Caco-2 (cell line): ENCODE results near the gene ZNF467. TPM values are rescaled to one million over a fixed set of nuclear protein-coding genes. Genes with fewer than 3 reads are reported as not detected.

Experiments
- BruUV-seq: library from RNA; stranded (reverse); fragments of 400-500 nt; replicated peaks from 2 replicates; lab custom pipeline; 2021; lab: Mats Ljungman, UMichigan
- CTCF ChIA-PET: fragments of 300-600 bp; sonication (Branson Sonifier 250); formaldehyde crosslinking; loops from one replicate; lab custom pipeline; 2022; ENCODE audit warnings: antibody characterized with exemption; lab: Charles Lee
- POLR2A ChIA-PET: fragments of 300-600 bp; sonication (Branson Sonifier 250); formaldehyde crosslinking; loops from one replicate; lab custom pipeline; 2022; ENCODE audit warnings: antibody characterized with exemption; lab: Charles Lee
- DNase-seq, 2 experiments: peaks; one replicate each; pipeline versions ENCODE4 v3.0.0 to v3.0.0-alpha.2; 2020 to 2022
- H3K27me3 ChIP-seq: replicated peaks from 2 replicates; pipeline ENCODE4 v1.6.0; 2011; ENCODE audit warnings: low read length; ENCODE audit not compliant: control insufficient read depth, insufficient read depth
- H3K36me3 ChIP-seq: 2 replicates; pipeline ENCODE4 v1.5.1; 2011; ENCODE audit warnings: low read length; ENCODE audit not compliant: control insufficient read depth, insufficient read depth
- H3K4me1 ChIP-seq: fragments of 250-450 bp; sonication (Bioruptor Pico); 2 replicates; pipeline ENCODE4 v1.5.1; 2020; ENCODE audit warnings: mild to moderate bottlenecking
- H3K4me3 ChIP-seq: 2 replicates; pipeline ENCODE4 v1.5.1; 2011; ENCODE audit warnings: low read depth, mild to moderate bottlenecking, control low read depth, low read length
- H3K9me3 ChIP-seq: fragments of 250-450 bp; sonication (Bioruptor Pico); 2 replicates; pipeline ENCODE4 v1.5.1; 2020; ENCODE audit warnings: mild to moderate bottlenecking, moderate library complexity
- H3K27ac Mint-ChIP-seq: one replicate; pipeline ENCODE4 v1.8.0; 2022; ENCODE audit warnings: mixed read lengths; ENCODE audit not compliant: unreplicated experiment
- H3K27me3 Mint-ChIP-seq: one replicate; pipeline ENCODE4 v1.8.0; 2022; ENCODE audit warnings: mixed read lengths; ENCODE audit not compliant: insufficient read depth, unreplicated experiment
- H3K36me3 Mint-ChIP-seq: one replicate; pipeline ENCODE4 v1.8.0; 2022; ENCODE audit warnings: mild to moderate bottlenecking, mixed read lengths; ENCODE audit not compliant: insufficient read depth, unreplicated experiment
- H3K4me1 Mint-ChIP-seq: one replicate; pipeline ENCODE4 v1.8.0; 2022; ENCODE audit warnings: low read depth, mixed read lengths; ENCODE audit not compliant: unreplicated experiment
- H3K4me3 Mint-ChIP-seq: one replicate; pipeline ENCODE4 v1.8.0; 2022; ENCODE audit warnings: mild to moderate bottlenecking, moderate library complexity, mixed read lengths; ENCODE audit not compliant: unreplicated experiment
- H3K9me3 Mint-ChIP-seq: one replicate; pipeline ENCODE4 v1.8.0; 2022; ENCODE audit warnings: mixed read lengths; ENCODE audit not compliant: unreplicated experiment
- CTCF ChIP-seq, 2 experiments: fragments of 200-600 bp in 1 of 2; IDR thresholded peaks; 1 replicate in 1 of 2; 2 replicates in 1 of 2; pipeline versions ENCODE4 v1.5.1 to v1.8.0; 2011 to 2022; ENCODE audit warnings: antibody characterized with exemption in 1 of 2, control low read depth in 1 of 2, inconsistent platforms in 1 of 2, low read depth in 1 of 2, low read length in 1 of 2, mild to moderate bottlenecking in 1 of 2, moderate library complexity in 1 of 2; ENCODE audit not compliant: insufficient read depth in 1 of 2, severe bottlenecking in 1 of 2, unreplicated experiment in 1 of 2
- intact Hi-C: fragments of 100-400 bp; cut with micrococcal nuclease; formaldehyde crosslinking; loops from one replicate; pipeline ENCODE4 v1.10.0; 2022; ENCODE audit not compliant: unreplicated experiment
- total RNA-seq: library from RNA; stranded (reverse); gene quantifications from 2 replicates; pipeline ENCODE4 v1.2.3, GENCODE V29; 2022

Gene ZNF467
- total RNA-seq, 1 experiment from 2014 or later = 1.7 TPM

GRCh38 chr7:149801816-149802215 is 28.4 kb upstream of the ZNF467 start:
- Mint-ChIP-seq H3K4me3 (no peak overlapping the region), H3K4me1 (no peaks in the 10 kb centered on the region), H3K9me3 (no peaks in the 10 kb centered on the region), H3K36me3 (no peaks in the 10 kb centered on the region), H3K27me3 (peaks cover 8% of the 10 kb centered on the region), H3K27ac (no peak overlapping the region)
- no peak for TF ChIP-seq CTCF (IDR thresholded peaks at IDR 0.05; ENCODE audit: insufficient read depth in 1 of 2, low read depth in 1 of 2, low read length in 1 of 2, severe bottlenecking in 1 of 2, unreplicated experiment in 1 of 2)
- Histone ChIP-seq H3K27me3 (no peaks in the 10 kb centered on the region; the same call in 1 of the 2 replicates), H3K4me1 (no peaks in the 10 kb centered on the region), H3K4me3 (no peak overlapping the region), H3K36me3 (no peaks in the 10 kb centered on the region), H3K9me3 (no peaks in the 10 kb centered on the region)
- POLR2A ChIA-PET = no interaction called here
- no TSS peak for BruUV-seq
- CTCF ChIA-PET = interaction anchor here (0.6 kb wide), 1 partner anchor 139 kb away, joined by 3 read pairs; no protein-coding TSS in a partner anchor
- intact Hi-C loops = no loop called here
- no peak for DNase-seq

- no peak for DNase-seq
- H3K4me3 ChIP-seq = no peak overlapping the region
- Mint-ChIP-seq H3K9me3 (no peaks in the 10 kb centered on the region), H3K27ac (no peak overlapping the region), H3K27me3 (peaks cover 6% of the 10 kb centered on the region), H3K4me3 (no peak overlapping the region), H3K4me1 (no peaks in the 10 kb centered on the region), H3K36me3 (no peaks in the 10 kb centered on the region)
- no peaks in the 10 kb centered on the region for H3K27me3 ChIP-seq
- ChIA-PET CTCF (interaction anchor here (0.6 kb wide), 2 partner anchors 139 to 175 kb away, joined by 3 read pairs; no protein-coding TSS in a partner anchor), POLR2A (no interaction called here)
- no peaks in the 10 kb centered on the region for H3K4me1 ChIP-seq
- TF ChIP-seq CTCF (IDR thresholded peaks at IDR 0.05; ENCODE audit: insufficient read depth in 1 of 2, low read depth in 1 of 2, low read length in 1 of 2, severe bottlenecking in 1 of 2, unreplicated experiment in 1 of 2) = no peak
- intact Hi-C loops = no loop called here
- BruUV-seq = no TSS peak
- H3K36me3 ChIP-seq = no peaks in the 10 kb centered on the region
- H3K9me3 ChIP-seq = no peaks in the 10 kb centered on the region
These were observed 27.7 kb upstream of the ZNF467 start for GRCh38 chr7:149801002-149801566.

GRCh38 chr7:149800169-149800555 is 26.8 kb upstream of the ZNF467 start:
- DNase-seq = no peak
- no peaks in the 10 kb centered on the region for H3K9me3 ChIP-seq
- no peaks in the 10 kb centered on the region for H3K36me3 Mint-ChIP-seq
- ChIA-PET CTCF (interaction anchor here (1.2 kb wide), 2 partner anchors 58 to 138 kb away, joined by 3 to 4 read pairs; no protein-coding TSS in a partner anchor), POLR2A (no interaction called here)
- H3K27ac Mint-ChIP-seq = no peak overlapping the region
- H3K9me3 Mint-ChIP-seq = no peaks in the 10 kb centered on the region
- H3K4me1 Mint-ChIP-seq = no peaks in the 10 kb centered on the region
- H3K4me3 Mint-ChIP-seq = no peak overlapping the region
- H3K4me1 ChIP-seq = no peaks in the 10 kb centered on the region
- H3K4me3 ChIP-seq = no peak overlapping the region
- intact Hi-C loops = no loop called here
- BruUV-seq = no TSS peak
- TF ChIP-seq CTCF (IDR thresholded peaks at IDR 0.05; ENCODE audit: insufficient read depth in 1 of 2, low read depth in 1 of 2, low read length in 1 of 2, severe bottlenecking in 1 of 2, unreplicated experiment in 1 of 2) = peak in 1 of 2 experiments; percentile 11
- no peaks in the 10 kb centered on the region for H3K36me3 ChIP-seq
- H3K27me3 Mint-ChIP-seq = peaks cover 5% of the 10 kb centered on the region
- no peaks in the 10 kb centered on the region for H3K27me3 ChIP-seq
